Natural killer cell treated with Interleukin-12 subunit alpha and Interleukin-12 subunit beta and Interleukin-15 and Interleukin-18, amount 100 ng/mL, for 72 hours (primary cell): ENCODE results near the gene EN2. TPM values are rescaled to one million over a fixed set of nuclear protein-coding genes. Genes with fewer than 3 reads are reported as not detected.
A peak's percentile ranks its signal among the peaks of the same experiment; 100 is the strongest.

Experiments used
- ATAC-seq, 2 donors: fragments of 150-1000 bp; cut with Tn5 transposase in 1 of 2; sonication (Bioruptor Pico), chemical (Tn5 transposase) in 1 of 2; 2 replicates each; pipeline ENCODE4 v1.10.0; 2021
- DNase-seq: peaks from one replicate; pipeline ENCODE4 v3.0.0; 2022; ENCODE audit warnings: low spot score
- H3K27ac Mint-ChIP-seq, 2 donors: 1 replicate in 1 of 2; 2 replicates in 1 of 2; pipeline ENCODE4 v1.8.0; 2022; ENCODE audit warnings: mixed read lengths in 2 of 2, mild to moderate bottlenecking in 1 of 2, moderate library complexity in 1 of 2
- H3K27me3 Mint-ChIP-seq, 2 donors: 1 replicate in 1 of 2; 2 replicates in 1 of 2; pipeline ENCODE4 v1.8.0; 2022; ENCODE audit warnings: mixed read lengths in 2 of 2
- H3K36me3 Mint-ChIP-seq: one replicate; pipeline ENCODE4 v1.8.0; 2022; ENCODE audit warnings: mixed read lengths
- H3K4me1 Mint-ChIP-seq, 2 donors: 1 replicate in 1 of 2; 2 replicates in 1 of 2; pipeline ENCODE4 v1.8.0; 2022; ENCODE audit warnings: low read depth in 2 of 2, mixed read lengths in 2 of 2, mild to moderate bottlenecking in 1 of 2
- H3K4me3 Mint-ChIP-seq: one replicate; pipeline ENCODE4 v1.8.0; 2022; ENCODE audit warnings: mixed read lengths
- H3K9me3 Mint-ChIP-seq: 2 replicates; pipeline ENCODE4 v1.8.0; 2022; ENCODE audit warnings: mixed read lengths
- total RNA-seq, 2 donors: library from RNA; stranded (reverse); gene quantifications; one replicate each; pipeline ENCODE4 v1.2.3, GENCODE V29; 2022

The EN2 gene
- total RNA-seq, 2 donors from 2014 or later, result 0.07 TPM; not detected in 1

GRCh38 chr7:155458878-155459699, 1.2 kb downstream of the EN2 start:
- H3K27me3 Mint-ChIP-seq, result peaks cover 49 to 59% of the 10 kb centered on the region in 2 donors

GRCh38 chr7:155459700-155460461, 2.0 kb downstream of the EN2 start:
- H3K27ac Mint-ChIP-seq, result peak overlapping the region in 1 of 2 donors; percentile 51
- peaks cover 46 to 64% of the 10 kb centered on the region in 2 donors for H3K27me3 Mint-ChIP-seq
- H3K4me3 Mint-ChIP-seq, result peak overlapping the region; percentile 60
- no peaks in the 10 kb centered on the region for H3K36me3 Mint-ChIP-seq
- peak; percentile 38 for DNase-seq
- no peaks in the 10 kb centered on the region for H3K9me3 Mint-ChIP-seq
- ATAC-seq, result no peak
- H3K4me1 Mint-ChIP-seq, result peaks cover 8 to 23% of the 10 kb centered on the region in 2 donors

More at GRCh38 chr7:155458878-155459699, 1.2 kb downstream of the EN2 start:
- Mint-ChIP-seq H3K4me3 (peak overlapping the region; percentile 60), H3K27ac (peak overlapping the region in 1 of 2 donors; percentile 51), H3K9me3 (no peaks in the 10 kb centered on the region), H3K4me1 (peaks cover 8 to 26% of the 10 kb centered on the region in 2 donors), H3K36me3 (no peaks in the 10 kb centered on the region)
- ATAC-seq, result no peak
- peak; percentile 61 for DNase-seq

- Mint-ChIP-seq H3K4me1 (peaks cover 7 to 20% of the 10 kb centered on the region in 2 donors), H3K27me3 (peaks cover 42 to 66% of the 10 kb centered on the region in 2 donors), H3K4me3 (no peak overlapping the region), H3K36me3 (no peaks in the 10 kb centered on the region), H3K9me3 (no peaks in the 10 kb centered on the region), H3K27ac (no peak overlapping the region)
- DNase-seq (no peak), ATAC-seq (no peak)
These were observed 3.1 kb downstream of the EN2 start for GRCh38 chr7:155460926-155461613.

- H3K27ac Mint-ChIP-seq, result no peak overlapping the region
- H3K9me3 Mint-ChIP-seq, result no peaks in the 10 kb centered on the region
- ATAC-seq (no peak), DNase-seq (no peak)
- peaks cover 39 to 60% of the 10 kb centered on the region in 2 donors for H3K27me3 Mint-ChIP-seq
- H3K4me1 Mint-ChIP-seq, result peaks cover 3 to 18% of the 10 kb centered on the region in 2 donors
- H3K36me3 Mint-ChIP-seq, result no peaks in the 10 kb centered on the region
- H3K4me3 Mint-ChIP-seq, result no peak overlapping the region
These were observed 3.7 kb downstream of the EN2 start for GRCh38 chr7:155461631-155462030.

- ATAC-seq (no peak), DNase-seq (peak; percentile 49)
- H3K36me3 Mint-ChIP-seq, result no peaks in the 10 kb centered on the region
- peaks cover 36 to 60% of the 10 kb centered on the region in 2 donors for H3K27me3 Mint-ChIP-seq
- H3K4me3 Mint-ChIP-seq, result no peak overlapping the region
- H3K27ac Mint-ChIP-seq, result no peak overlapping the region
- H3K9me3 Mint-ChIP-seq, result no peaks in the 10 kb centered on the region
- H3K4me1 Mint-ChIP-seq, result peaks cover 3 to 14% of the 10 kb centered on the region in 2 donors
These were observed 4.3 kb downstream of the EN2 start for GRCh38 chr7:155462163-155462735.

GRCh38 chr7:155463114-155463811, 5.3 kb downstream of the EN2 start:
- H3K4me1 Mint-ChIP-seq, result peaks cover 3 to 14% of the 10 kb centered on the region in 2 donors
- H3K9me3 Mint-ChIP-seq, result no peaks in the 10 kb centered on the region
- H3K27ac Mint-ChIP-seq, result no peak overlapping the region
- ATAC-seq (no peak), DNase-seq (peak; percentile 41)
- H3K36me3 Mint-ChIP-seq, result no peaks in the 10 kb centered on the region
- peaks cover 34 to 60% of the 10 kb centered on the region in 2 donors for H3K27me3 Mint-ChIP-seq
- no peak overlapping the region for H3K4me3 Mint-ChIP-seq

GRCh38 chr7:155464183-155464582, 6.3 kb downstream of the EN2 start:
- Mint-ChIP-seq H3K27ac (no peak overlapping the region), H3K4me1 (peaks cover 3 to 17% of the 10 kb centered on the region in 2 donors)
- no peak for ATAC-seq

GRCh38 chr7:155464948-155465739, 7.2 kb downstream of the EN2 start:
- Mint-ChIP-seq H3K4me1 (peaks cover 0 to 9% of the 10 kb centered on the region in 2 donors), H3K9me3 (no peaks in the 10 kb centered on the region), H3K27me3 (peaks cover 38 to 64% of the 10 kb centered on the region in 2 donors), H3K36me3 (no peaks in the 10 kb centered on the region), H3K4me3 (no peak overlapping the region), H3K27ac (no peak overlapping the region)
- DNase-seq (no peak), ATAC-seq (no peak)

More at GRCh38 chr7:155464183-155464582, 6.3 kb downstream of the EN2 start:
- Mint-ChIP-seq H3K4me3 (no peak overlapping the region), H3K27me3 (peaks cover 42 to 66% of the 10 kb centered on the region in 2 donors), H3K36me3 (no peaks in the 10 kb centered on the region), H3K9me3 (no peaks in the 10 kb centered on the region)
- no peak for DNase-seq

- DNase-seq (peak; percentile 15), ATAC-seq (no peak)
- no peak overlapping the region for H3K27ac Mint-ChIP-seq
- peaks cover 43 to 69% of the 10 kb centered on the region in 2 donors for H3K27me3 Mint-ChIP-seq
- H3K9me3 Mint-ChIP-seq, result no peaks in the 10 kb centered on the region
- peaks cover 0 to 9% of the 10 kb centered on the region in 2 donors for H3K4me1 Mint-ChIP-seq
- no peak overlapping the region for H3K4me3 Mint-ChIP-seq
- H3K36me3 Mint-ChIP-seq, result no peaks in the 10 kb centered on the region
These were observed 7.8 kb downstream of the EN2 start for GRCh38 chr7:155465761-155466141.

GRCh38 chr7:155466142-155466813, 8.3 kb downstream of the EN2 start:
- Mint-ChIP-seq H3K9me3 (no peaks in the 10 kb centered on the region), H3K27me3 (peaks cover 43 to 69% of the 10 kb centered on the region in 2 donors), H3K36me3 (no peaks in the 10 kb centered on the region), H3K4me3 (no peak overlapping the region), H3K4me1 (peaks cover 0 to 12% of the 10 kb centered on the region in 2 donors), H3K27ac (no peak overlapping the region)
- DNase-seq (peak; percentile 41), ATAC-seq (no peak)

- Mint-ChIP-seq H3K9me3 (no peaks in the 10 kb centered on the region), H3K27me3 (peaks cover 40 to 68% of the 10 kb centered on the region in 2 donors), H3K36me3 (no peaks in the 10 kb centered on the region), H3K27ac (no peak overlapping the region), H3K4me3 (no peak overlapping the region), H3K4me1 (peaks cover under 1 to 12% of the 10 kb centered on the region in 2 donors)
- ATAC-seq, result peak in 1 of 2 donors; percentile 46
- DNase-seq, result peak; percentile 59
These were observed 9.1 kb downstream of the EN2 start for GRCh38 chr7:155466814-155467733.
